DND-41 (cell line): ENCODE measurements around the gene LCN1.

Experiments used
- ATAC-seq: fragments of 200-7000 bp; cut with Tn5 transposase; 3 replicates; pipeline ENCODE4 v1.9.1; 2021; ENCODE audit warnings: low read depth; ENCODE audit not compliant: insufficient read depth
- DNase-seq: peaks from one replicate; pipeline ENCODE4 v3.0.0-alpha.2; 2020
- H2AFZ ChIP-seq: 2 replicates; pipeline ENCODE4 v1.6.0; 2012; ENCODE audit warnings: low read depth, low read length
- H3K27ac ChIP-seq: 2 replicates; pipeline ENCODE4 v1.5.1; 2012; ENCODE audit warnings: low read length, inconsistent platforms
- H3K27me3 ChIP-seq: fragments of 200-600 bp; sonication (generic); 2 replicates; pipeline ENCODE4 v1.6.0; 2012; ENCODE audit warnings: low read length, mild to moderate bottlenecking, inconsistent platforms; ENCODE audit not compliant: insufficient read depth, poor library complexity
- H3K36me3 ChIP-seq: 2 replicates; pipeline ENCODE4 v1.5.1; 2012; ENCODE audit warnings: low read length, inconsistent platforms; ENCODE audit not compliant: insufficient read depth
- H3K4me1 ChIP-seq: 2 replicates; pipeline ENCODE4 v1.5.1; 2012; ENCODE audit warnings: mild to moderate bottlenecking, low read length; ENCODE audit not compliant: insufficient read depth
- H3K4me2 ChIP-seq: 2 replicates; pipeline ENCODE4 v1.6.0; 2012; ENCODE audit warnings: mild to moderate bottlenecking, moderate library complexity, low read length, inconsistent platforms; ENCODE audit not compliant: insufficient read depth
- H3K4me3 ChIP-seq, 2 experiments: fragments of 200-600 bp in 1 of 2; shearing (Covaris generic) in 1 of 2; 2 replicates each; pipeline ENCODE4 v1.5.1; 2012 to 2016; ENCODE audit warnings: inconsistent platforms in 2 of 2, low read length in 2 of 2, mild to moderate bottlenecking in 2 of 2, low read depth in 1 of 2, moderate library complexity in 1 of 2
- H3K79me2 ChIP-seq: 2 replicates; pipeline ENCODE4 v1.6.0; 2012; ENCODE audit warnings: low read length, inconsistent platforms; ENCODE audit not compliant: insufficient read depth
- H3K9ac ChIP-seq: 2 replicates; pipeline ENCODE4 v1.6.0; 2012; ENCODE audit warnings: low read depth, mild to moderate bottlenecking, inconsistent platforms, low read length, moderate library complexity
- H3K9me3 ChIP-seq: 2 replicates; pipeline ENCODE4 v1.5.1; 2012; ENCODE audit warnings: low read length, moderate library complexity, mild to moderate bottlenecking, inconsistent platforms; ENCODE audit not compliant: insufficient read depth, severe bottlenecking
- H4K20me1 ChIP-seq: 2 replicates; pipeline ENCODE4 v1.6.0; 2012; ENCODE audit warnings: low read length; ENCODE audit not compliant: insufficient read depth
- CTCF ChIP-seq: IDR thresholded peaks from 2 replicates; pipeline ENCODE4 v1.5.1; 2012; ENCODE audit warnings: borderline replicate concordance, low read length, moderate library complexity, mild to moderate bottlenecking; ENCODE audit not compliant: poor library complexity, severe bottlenecking; ENCODE audit errors: extremely low read depth
- EZH2 ChIP-seq: IDR thresholded peaks from 3 replicates; pipeline ENCODE4 v1.6.1; 2012; ENCODE audit warnings: borderline replicate concordance, low read depth, mild to moderate bottlenecking, moderate library complexity, low read length, inconsistent platforms; ENCODE audit not compliant: severe bottlenecking

LCN1 gene

DNA sequence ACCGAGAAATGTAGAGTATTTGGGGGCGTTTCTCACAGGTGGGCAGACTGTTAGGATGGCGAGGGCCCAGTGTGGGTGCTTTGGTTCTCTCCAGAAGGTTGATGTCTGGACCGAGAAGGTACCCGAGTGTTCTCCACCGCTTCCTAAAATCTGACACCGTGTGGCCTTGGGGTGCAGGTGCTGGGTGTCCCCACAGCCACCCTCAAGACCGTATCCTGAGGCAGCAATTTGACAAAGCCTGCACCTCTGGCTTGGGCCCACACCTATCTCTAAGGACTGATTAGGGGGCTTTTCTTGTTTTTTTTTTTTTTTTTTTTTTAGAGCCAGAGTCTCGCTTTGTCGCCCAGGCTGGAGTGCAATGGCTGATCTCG is 40.3 kb upstream of the LCN1 start:
- TF ChIP-seq CTCF (no peak), EZH2 (no peak)
- H3K27ac ChIP-seq: no peak overlapping the region
- H3K9ac ChIP-seq: no peak overlapping the region
- H3K4me2 ChIP-seq: no peak overlapping the region
- H2AFZ ChIP-seq: no peak overlapping the region
- ATAC-seq: no peak
- H3K4me3 ChIP-seq: no peak overlapping the region
- no peaks in the 10 kb centered on the region for H3K36me3 ChIP-seq
- H3K79me2 ChIP-seq: no peaks in the 10 kb centered on the region
- H3K4me1 ChIP-seq: no peaks in the 10 kb centered on the region
- no peaks in the 10 kb centered on the region for H3K9me3 ChIP-seq
- no peaks in the 10 kb centered on the region for H3K27me3 ChIP-seq
- DNase-seq: no peak
- H4K20me1 ChIP-seq: no peaks in the 10 kb centered on the region

DNA sequence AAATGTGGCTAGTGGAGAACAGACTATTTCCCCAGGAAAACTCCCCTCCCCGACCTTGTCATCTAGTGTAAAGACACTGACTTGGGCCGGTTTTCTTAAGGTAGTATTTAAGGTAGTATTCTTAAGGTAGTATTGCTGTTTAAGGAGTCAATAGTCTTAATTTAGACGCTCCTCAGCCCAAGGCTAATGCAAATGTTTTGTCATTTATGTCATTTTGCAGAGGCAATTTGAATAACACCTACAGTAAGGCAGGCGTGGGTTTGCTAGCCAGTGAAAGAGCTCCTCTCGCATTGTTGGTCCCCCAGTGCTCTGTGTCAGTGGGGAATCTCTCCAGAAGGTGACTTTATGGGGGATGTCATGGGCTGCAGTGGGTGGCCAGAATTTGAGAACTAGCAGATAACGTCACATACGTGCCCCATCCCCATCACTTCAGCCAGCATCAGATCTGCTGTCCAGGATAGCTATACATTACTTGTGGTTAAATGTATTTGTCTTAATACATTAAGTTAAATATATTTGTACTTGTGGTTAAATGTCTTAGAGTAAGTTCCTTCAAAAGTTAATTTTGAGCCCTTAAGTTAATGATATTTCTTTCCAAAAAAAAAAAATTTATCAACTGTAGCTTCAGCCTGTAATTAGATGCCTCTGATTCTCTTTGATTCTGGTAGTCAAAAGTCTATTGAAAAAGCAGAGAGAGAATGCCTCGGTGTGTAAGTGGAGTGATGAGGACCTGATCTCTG is 39.1 kb upstream of the LCN1 start:
- Histone ChIP-seq H3K79me2 (no peaks in the 10 kb centered on the region), H3K9ac (no peak overlapping the region), H4K20me1 (no peaks in the 10 kb centered on the region), H3K4me2 (no peak overlapping the region), H3K4me3 (no peak overlapping the region), H2AFZ (no peak overlapping the region), H3K9me3 (no peaks in the 10 kb centered on the region), H3K36me3 (no peaks in the 10 kb centered on the region), H3K27ac (no peak overlapping the region), H3K27me3 (no peaks in the 10 kb centered on the region), H3K4me1 (no peaks in the 10 kb centered on the region)
- no peak for ATAC-seq
- DNase-seq: no peak
- TF ChIP-seq EZH2: no peak
- no peak for TF ChIP-seq CTCF

GRCh38 chr9:135484460-135485277 is 36.6 kb upstream of the LCN1 start:
- no peak overlapping the region for H3K4me3 ChIP-seq

More at GRCh38 chr9:135484460-135485277, 36.6 kb upstream of the LCN1 start:
- no peak for ATAC-seq
- H4K20me1 ChIP-seq: no peaks in the 10 kb centered on the region
- DNase-seq: no peak
- no peak overlapping the region for H3K9ac ChIP-seq
- no peaks in the 10 kb centered on the region for H3K4me1 ChIP-seq
- no peak overlapping the region for H2AFZ ChIP-seq
- no peak overlapping the region for H3K27ac ChIP-seq
- H3K27me3 ChIP-seq: no peaks in the 10 kb centered on the region
- H3K4me2 ChIP-seq: no peak overlapping the region
- H3K9me3 ChIP-seq: no peaks in the 10 kb centered on the region
- TF ChIP-seq CTCF (no peak), EZH2 (no peak)
- no peaks in the 10 kb centered on the region for H3K36me3 ChIP-seq
- no peaks in the 10 kb centered on the region for H3K79me2 ChIP-seq
